ENCODE data around the gene RPS2.

- TF ChIP-seq CTCF (IDR thresholded peaks at IDR 0.05) (no peak), POLR2A (IDR thresholded peaks at IDR 0.05) (no peak)
Measured at GRCh38 chr16:1912215-1912543, 52.4 kb downstream of the RPS2 start.
